Stimulated activated naive CD8-positive, alpha-beta T cell treated with anti-CD3 and anti-CD28 coated beads, Interleukin-15, amount 100 ng/mL, for 72 hours (primary cell): ENCODE data around the gene GOLPH3.
"Not testable (repeated sequence)": the region's sequence is repeated elsewhere in the genome, so short reads cannot be mapped to it uniquely, and the experiment has no call there.

Experiments
- ATAC-seq: fragments of 150-1000 bp; cut with Tn5 transposase; 2 replicates; pipeline ENCODE4 v1.10.0; 2021; ENCODE audit warnings: mild to moderate bottlenecking, moderate library complexity
- DNase-seq, 2 donors: peaks; one replicate each; pipeline ENCODE4 v3.0.0; 2021 to 2022
- H3K27ac Mint-ChIP-seq, 2 donors: one replicate each; pipeline ENCODE4 v1.8.0; 2022; ENCODE audit warnings: mild to moderate bottlenecking in 2 of 2, mixed read lengths in 2 of 2, moderate library complexity in 2 of 2
- H3K27me3 Mint-ChIP-seq: one replicate; pipeline ENCODE4 v1.8.0; 2022; ENCODE audit warnings: mixed read lengths
- H3K4me1 Mint-ChIP-seq: one replicate; pipeline ENCODE4 v1.8.0; 2022; ENCODE audit warnings: mild to moderate bottlenecking, mixed read lengths
- H3K4me3 Mint-ChIP-seq, 2 donors: one replicate each; pipeline ENCODE4 v1.8.0; 2022; ENCODE audit warnings: mild to moderate bottlenecking in 2 of 2, mixed read lengths in 2 of 2, moderate library complexity in 1 of 2
- H3K9me3 Mint-ChIP-seq, 2 donors: one replicate each; pipeline ENCODE4 v1.8.0; 2022; ENCODE audit warnings: mixed read lengths in 2 of 2

GOLPH3 gene

GRCh38 chr5:32127711-32128110, 46.4 kb downstream of the GOLPH3 start:
- no peak overlapping the region for H3K4me3 Mint-ChIP-seq
- ATAC-seq = no peak
- no peaks in the 10 kb centered on the region for H3K27me3 Mint-ChIP-seq
- H3K9me3 Mint-ChIP-seq = no peaks in the 10 kb centered on the region
- no peak for DNase-seq
- H3K27ac Mint-ChIP-seq = no peak overlapping the region
- H3K4me1 Mint-ChIP-seq = peaks cover 49% of the 10 kb centered on the region

DNA sequence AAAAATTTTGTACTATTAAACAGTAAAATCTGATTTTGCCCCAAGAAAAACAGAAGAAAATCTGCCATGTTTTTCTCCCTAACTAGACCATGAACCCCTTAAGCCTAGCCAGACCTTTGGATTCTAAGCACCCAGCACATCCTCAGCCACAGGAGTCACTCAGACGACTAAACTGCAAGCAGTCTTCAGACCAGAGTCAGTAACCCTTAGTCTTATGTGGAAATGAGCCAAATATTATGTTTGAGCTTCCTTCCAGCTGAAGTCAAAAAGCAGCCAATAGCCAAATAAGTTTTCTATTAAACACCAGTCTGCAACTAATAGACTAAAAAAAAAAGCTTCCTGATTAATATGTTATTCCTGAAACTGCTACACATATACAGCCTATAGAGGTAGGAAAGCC, 47.4 kb downstream of the GOLPH3 start:
- DNase-seq = no peak
- no peaks in the 10 kb centered on the region for H3K9me3 Mint-ChIP-seq
- no peaks in the 10 kb centered on the region for H3K27me3 Mint-ChIP-seq
- no peak overlapping the region for H3K27ac Mint-ChIP-seq
- no peak for ATAC-seq
- peaks cover 51% of the 10 kb centered on the region for H3K4me1 Mint-ChIP-seq
- no peak overlapping the region for H3K4me3 Mint-ChIP-seq

GRCh38 chr5:32123889-32124676, 50.0 kb downstream of the GOLPH3 start:
- Mint-ChIP-seq H3K4me1 (peaks cover 49% of the 10 kb centered on the region), H3K27me3 (no peaks in the 10 kb centered on the region), H3K9me3 (no peaks in the 10 kb centered on the region), H3K4me3 (no peak overlapping the region), H3K27ac (no peak overlapping the region)
- no peak for DNase-seq
- no peak for ATAC-seq

GRCh38 chr5:32123058-32123805, 50.9 kb downstream of the GOLPH3 start:
- H3K4me1 Mint-ChIP-seq = peaks cover 44% of the 10 kb centered on the region
- H3K27ac Mint-ChIP-seq = no peak overlapping the region
- no peak overlapping the region for H3K4me3 Mint-ChIP-seq
- DNase-seq = no peak
- no peaks in the 10 kb centered on the region for H3K27me3 Mint-ChIP-seq
- no peaks in the 10 kb centered on the region for H3K9me3 Mint-ChIP-seq
- no peak for ATAC-seq

GRCh38 chr5:32118922-32119321, 55.2 kb downstream of the GOLPH3 start:
- H3K4me3 Mint-ChIP-seq, H3K9me3 Mint-ChIP-seq, H3K27ac Mint-ChIP-seq, DNase-seq, H3K27me3 Mint-ChIP-seq, ATAC-seq: not testable (repeated sequence)
- H3K4me1 Mint-ChIP-seq = peaks cover 56% of the 10 kb centered on the region

- Mint-ChIP-seq H3K27ac (peak overlapping the region; percentile 3 to 59), H3K4me3 (peak overlapping the region; percentile 27 to 41), H3K4me1 (peaks cover 48% of the 10 kb centered on the region), H3K27me3 (no peaks in the 10 kb centered on the region), H3K9me3 (no peaks in the 10 kb centered on the region)
- ATAC-seq = no peak
- no peak for DNase-seq
Measured at GRCh38 chr5:32116574-32117313, 57.4 kb downstream of the GOLPH3 start.

DNA sequence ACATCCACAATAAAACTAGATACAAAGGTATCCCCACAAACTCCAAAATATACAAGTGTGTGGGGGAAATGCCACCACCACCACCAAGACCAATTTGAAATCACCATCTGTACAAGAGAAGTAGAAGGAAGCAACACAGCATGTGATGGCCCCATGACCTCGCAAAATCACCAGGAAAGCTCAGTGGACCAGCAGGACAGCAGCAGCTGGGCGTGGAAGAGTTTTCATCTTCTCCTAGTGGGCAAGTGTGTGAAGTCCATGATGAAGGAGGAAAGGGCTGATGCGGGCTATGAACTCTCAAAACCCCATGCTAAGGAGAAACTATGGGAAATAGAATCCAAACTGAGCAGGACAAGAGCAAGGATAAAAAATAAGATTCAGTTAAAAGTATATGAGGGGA, 58.1 kb downstream of the GOLPH3 start:
- Mint-ChIP-seq H3K4me3 (peak overlapping the region in 1 of 2 donors; percentile 28), H3K27me3 (no peaks in the 10 kb centered on the region), H3K9me3 (no peaks in the 10 kb centered on the region), H3K4me1 (peaks cover 43% of the 10 kb centered on the region), H3K27ac (peak overlapping the region in 1 of 2 donors; percentile 52)
- DNase-seq (no peak), ATAC-seq (no peak)

DNA sequence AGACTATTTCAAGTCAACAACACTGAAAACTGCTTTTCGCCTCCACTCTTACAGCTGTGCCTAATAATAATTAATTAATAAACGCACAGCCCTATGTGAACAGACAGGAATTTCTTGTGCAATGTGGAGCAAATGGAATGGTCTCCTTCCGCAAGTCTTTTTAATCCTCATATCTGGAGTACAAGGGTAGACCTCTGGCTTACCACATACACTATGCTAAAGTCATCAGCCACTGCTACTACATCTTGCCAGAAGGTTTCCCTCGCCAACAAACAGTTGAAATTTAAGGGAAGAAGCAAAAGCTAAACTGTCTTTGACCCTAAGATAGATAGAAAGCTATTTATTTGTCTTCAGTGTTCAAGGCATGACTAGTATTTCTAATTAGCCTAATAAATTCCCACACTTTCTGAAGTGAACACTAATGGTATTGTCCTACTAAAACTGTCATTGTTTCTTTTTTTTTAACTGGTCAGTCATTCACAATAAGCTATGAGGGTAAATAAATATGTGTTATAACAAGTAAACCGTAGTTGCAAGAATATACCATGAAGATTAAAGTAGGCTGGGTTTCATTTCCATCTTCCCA, 63.9 kb downstream of the GOLPH3 start:
- Mint-ChIP-seq H3K27me3 (no peaks in the 10 kb centered on the region), H3K4me1 (peaks cover 6% of the 10 kb centered on the region), H3K9me3 (no peaks in the 10 kb centered on the region), H3K27ac (no peak overlapping the region), H3K4me3 (no peak overlapping the region)
- no peak for DNase-seq
- ATAC-seq = no peak

DNA sequence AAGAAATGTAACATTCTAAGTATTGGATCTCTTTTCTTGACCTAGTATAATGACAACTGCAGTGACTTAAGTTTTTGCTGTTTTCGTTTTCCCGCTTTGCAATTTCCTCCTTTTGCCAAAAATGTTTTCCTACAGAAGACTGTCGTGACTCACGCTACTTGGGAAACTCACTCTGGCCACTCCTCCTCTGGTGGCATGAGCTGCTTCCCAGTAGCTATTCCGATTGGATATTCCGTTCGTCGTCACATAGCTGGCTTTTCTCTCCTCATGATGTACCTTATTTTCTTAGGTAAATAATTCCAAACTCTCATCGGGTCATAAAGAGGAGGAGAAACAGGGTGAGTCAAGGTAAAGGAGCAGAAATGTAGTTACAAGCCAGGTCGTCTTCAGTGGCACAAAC, 64.9 kb downstream of the GOLPH3 start:
- no peak overlapping the region for H3K4me3 Mint-ChIP-seq
- no peak for ATAC-seq
- peaks cover 6% of the 10 kb centered on the region for H3K4me1 Mint-ChIP-seq
- DNase-seq = no peak
- no peaks in the 10 kb centered on the region for H3K27me3 Mint-ChIP-seq
- no peaks in the 10 kb centered on the region for H3K9me3 Mint-ChIP-seq
- no peak overlapping the region for H3K27ac Mint-ChIP-seq

DNA sequence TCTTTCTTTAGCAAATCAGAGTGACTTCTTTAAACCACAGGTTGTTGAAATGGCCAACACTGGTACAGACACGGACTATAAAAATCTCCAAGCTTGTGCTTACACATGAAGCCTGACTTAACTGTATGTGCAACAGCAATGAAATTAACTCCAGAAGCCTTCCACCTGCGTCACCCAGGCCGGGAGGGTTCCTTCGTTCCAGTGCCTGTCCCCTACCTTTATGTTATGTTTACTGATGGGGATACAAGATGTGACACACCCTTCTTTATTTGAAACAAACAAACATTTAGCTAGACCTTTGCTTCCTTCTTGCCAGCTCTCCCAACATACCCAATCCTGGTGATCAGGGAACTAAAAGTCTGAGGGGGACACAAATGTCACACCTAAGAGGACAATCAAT, 66.0 kb downstream of the GOLPH3 start:
- DNase-seq = no peak
- no peak overlapping the region for H3K27ac Mint-ChIP-seq
- H3K9me3 Mint-ChIP-seq = no peaks in the 10 kb centered on the region
- H3K4me1 Mint-ChIP-seq = peaks cover 6% of the 10 kb centered on the region
- no peaks in the 10 kb centered on the region for H3K27me3 Mint-ChIP-seq
- H3K4me3 Mint-ChIP-seq = no peak overlapping the region
- no peak for ATAC-seq

GRCh38 chr5:32107291-32107690, 66.8 kb downstream of the GOLPH3 start:
- DNase-seq = no peak
- no peak for ATAC-seq
- Mint-ChIP-seq H3K4me1 (peaks cover 6% of the 10 kb centered on the region), H3K27me3 (no peaks in the 10 kb centered on the region), H3K27ac (no peak overlapping the region), H3K9me3 (no peaks in the 10 kb centered on the region), H3K4me3 (no peak overlapping the region)

DNA sequence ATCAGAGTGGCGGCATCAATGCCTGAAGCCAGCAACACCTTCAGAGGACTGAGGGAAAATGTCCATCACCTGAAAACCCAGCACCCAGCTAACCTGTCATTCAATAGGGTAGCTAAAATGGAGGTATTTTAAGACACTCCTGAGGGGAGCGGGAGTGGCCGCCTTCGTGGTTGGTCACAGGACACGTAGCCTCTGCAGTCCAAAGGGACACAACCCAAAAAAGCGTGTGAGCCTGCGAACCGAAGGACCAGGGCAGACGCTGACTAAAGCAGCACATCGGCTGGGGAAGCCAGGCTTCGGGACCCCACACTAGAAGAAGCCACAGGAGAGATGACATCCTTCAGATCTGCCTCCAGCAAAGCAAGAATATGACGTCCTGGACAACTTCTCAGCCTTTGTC, 70.6 kb downstream of the GOLPH3 start:
- no peaks in the 10 kb centered on the region for H3K4me1 Mint-ChIP-seq
- H3K27ac Mint-ChIP-seq = no peak overlapping the region
- no peak for DNase-seq
- ATAC-seq = no peak
- H3K27me3 Mint-ChIP-seq = no peaks in the 10 kb centered on the region
- no peaks in the 10 kb centered on the region for H3K9me3 Mint-ChIP-seq
- H3K4me3 Mint-ChIP-seq = no peak overlapping the region

GRCh38 chr5:32102254-32102986, 71.7 kb downstream of the GOLPH3 start:
- no peaks in the 10 kb centered on the region for H3K27me3 Mint-ChIP-seq
- peak overlapping the region; percentile 43 to 91 for H3K27ac Mint-ChIP-seq
- no peaks in the 10 kb centered on the region for H3K9me3 Mint-ChIP-seq
- H3K4me3 Mint-ChIP-seq = no peak overlapping the region
- DNase-seq = no peak
- no peaks in the 10 kb centered on the region for H3K4me1 Mint-ChIP-seq
- no peak for ATAC-seq

DNA sequence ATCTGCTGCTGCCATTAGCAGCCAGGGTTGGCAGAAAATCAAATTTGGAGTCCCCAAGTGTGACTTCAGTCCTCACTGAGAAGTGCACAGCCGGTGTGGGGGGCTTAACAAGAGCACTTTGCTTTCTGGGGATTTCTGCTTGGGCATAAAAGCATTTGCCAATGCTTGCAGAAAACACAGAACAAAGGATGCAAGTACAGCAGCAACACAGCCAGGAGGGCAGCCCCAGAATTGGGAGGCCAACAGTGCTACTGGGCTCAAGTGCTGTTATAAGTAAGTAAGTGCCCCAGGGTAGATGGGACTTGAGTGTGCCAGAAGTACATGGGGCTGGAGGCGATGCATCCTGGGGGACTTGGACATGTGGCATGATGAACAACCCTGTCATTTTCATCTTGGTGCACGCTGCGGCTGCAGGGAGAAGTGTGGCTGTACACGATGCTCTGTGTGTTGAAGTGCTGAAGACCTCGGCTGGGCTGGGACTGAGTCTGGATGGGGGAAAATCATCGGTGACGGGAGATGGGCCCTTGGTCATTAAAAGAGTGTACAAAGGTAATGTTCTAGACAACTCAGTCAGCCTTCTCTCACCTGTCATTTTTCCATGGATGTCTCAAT, 73.3 kb downstream of the GOLPH3 start:
- H3K27me3 Mint-ChIP-seq = no peaks in the 10 kb centered on the region
- no peaks in the 10 kb centered on the region for H3K9me3 Mint-ChIP-seq
- H3K4me3 Mint-ChIP-seq = no peak overlapping the region
- H3K27ac Mint-ChIP-seq = no peak overlapping the region
- no peaks in the 10 kb centered on the region for H3K4me1 Mint-ChIP-seq
- no peak for ATAC-seq
- DNase-seq = no peak

DNA sequence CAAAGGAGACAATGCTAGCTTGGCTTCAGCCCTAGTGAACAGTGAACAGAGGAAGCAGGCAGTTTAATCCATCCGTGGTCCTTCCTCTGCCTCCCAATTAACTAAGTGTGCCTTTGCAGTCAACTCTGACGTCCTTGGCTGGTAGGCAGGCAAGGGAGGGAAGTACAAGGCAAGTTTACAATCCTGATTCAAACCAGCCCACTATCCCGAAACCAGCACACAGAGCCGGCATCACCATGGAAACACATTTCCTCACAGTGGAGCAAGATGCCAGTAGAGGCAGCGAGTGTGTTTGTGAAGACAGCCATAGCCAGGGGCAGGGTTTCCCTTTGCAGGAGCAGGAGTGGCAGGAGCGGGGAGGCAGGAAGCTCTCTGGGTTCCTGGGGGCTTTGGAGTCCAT, 73.9 kb downstream of the GOLPH3 start:
- Mint-ChIP-seq H3K27ac (no peak overlapping the region), H3K9me3 (no peaks in the 10 kb centered on the region), H3K27me3 (no peaks in the 10 kb centered on the region), H3K4me1 (no peaks in the 10 kb centered on the region), H3K4me3 (no peak overlapping the region)
- DNase-seq = no peak
- no peak for ATAC-seq
